GM21423 (cell line): Measurements from ENCODE around the gene ROBO4.

ENCODE experiments used
- ATAC-seq: cut with Tn5 transposase; IDR thresholded peaks from one replicate; pipeline ENCODE4 v1.9.1; 2021; ENCODE audit warnings: mild to moderate bottlenecking, moderate library complexity; ENCODE audit not compliant: unreplicated experiment

Gene ROBO4

GRCh38 chr11:124844664-124845079 is 53.0 kb downstream of the ROBO4 start:
- no peak for ATAC-seq

GRCh38 chr11:124843616-124843910 is 54.1 kb downstream of the ROBO4 start:
- no peak for ATAC-seq

DNA sequence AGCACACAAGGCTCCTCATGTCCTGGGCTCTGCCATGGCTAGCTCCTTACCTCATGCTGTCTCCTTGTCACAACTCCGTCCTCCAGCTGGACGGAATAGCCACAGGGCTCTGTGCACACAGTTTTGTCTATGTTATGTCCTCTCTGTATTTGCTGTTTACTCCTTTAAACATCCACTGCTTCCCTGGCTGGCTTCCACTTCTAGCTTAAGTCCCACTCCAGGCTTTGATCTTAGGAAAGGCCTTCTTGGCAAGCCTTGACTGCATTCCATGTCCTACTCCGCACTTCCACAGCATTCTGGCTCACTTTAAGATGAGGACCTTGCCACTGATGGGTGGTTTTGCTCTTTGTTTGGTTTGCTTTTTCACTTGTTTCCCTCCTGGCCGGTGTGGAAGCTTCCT is 55.4 kb downstream of the ROBO4 start:
- no peak for ATAC-seq

GRCh38 chr11:124841840-124842239 is 55.8 kb downstream of the ROBO4 start:
- ATAC-seq, result no peak

DNA sequence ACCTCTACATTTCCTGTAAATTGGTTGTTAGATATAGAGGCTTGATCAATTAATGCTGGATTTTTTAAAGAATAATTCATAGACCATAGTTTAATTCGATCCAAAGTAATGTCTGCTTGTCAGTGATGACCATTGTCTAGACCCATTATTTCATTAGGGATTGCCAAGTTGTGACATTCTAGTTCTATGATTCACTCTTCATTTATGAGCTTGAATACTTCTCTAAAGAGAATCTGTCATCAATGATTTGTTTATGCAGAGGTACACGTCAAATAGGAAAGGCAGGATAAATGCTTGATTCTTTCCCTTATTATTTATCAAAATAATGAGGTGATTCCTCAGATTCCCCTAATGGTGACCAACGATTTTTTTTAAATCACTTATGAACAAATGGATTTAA is 56.5 kb downstream of the ROBO4 start:
- no peak for ATAC-seq

GRCh38 chr11:124840666-124841065 is 57.0 kb downstream of the ROBO4 start:
- no peak for ATAC-seq

- no peak for ATAC-seq
Measured at GRCh38 chr11:124839972-124840621, 57.6 kb downstream of the ROBO4 start.

- ATAC-seq, result no peak
Measured at GRCh38 chr11:124839128-124839971, 58.3 kb downstream of the ROBO4 start.

DNA sequence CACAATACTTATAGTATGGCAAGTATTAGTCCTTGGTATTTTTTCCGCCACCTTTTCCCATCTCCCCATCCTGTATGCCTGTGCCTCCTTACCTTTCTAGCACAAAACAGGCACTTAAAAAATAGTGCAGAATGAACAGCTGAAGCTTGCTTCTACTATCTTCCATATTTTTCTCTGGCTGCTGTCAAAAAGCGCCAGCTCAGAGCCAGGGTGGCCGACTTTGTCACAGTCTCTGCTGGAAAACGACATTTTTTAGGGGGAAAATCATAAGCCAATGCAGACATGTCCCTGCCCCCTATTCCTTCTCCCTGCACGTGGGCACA is 58.9 kb downstream of the ROBO4 start:
- ATAC-seq, result no peak

DNA sequence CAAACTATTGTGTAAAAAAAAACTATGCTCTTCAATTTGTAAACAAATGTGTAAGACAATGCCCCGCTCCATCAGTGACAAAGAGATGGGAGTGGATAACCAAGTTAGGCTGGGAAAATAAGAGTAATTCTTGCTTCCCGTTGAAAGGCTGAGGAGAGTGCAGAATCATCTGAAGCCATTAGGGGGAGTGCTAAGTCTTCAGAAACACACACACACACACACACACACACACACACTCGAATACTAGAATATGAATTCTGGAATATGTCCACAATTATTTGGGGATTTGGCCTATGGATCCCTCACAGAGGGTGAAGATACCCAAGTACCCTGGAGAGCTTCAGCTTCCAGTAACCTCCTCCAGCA is 60.2 kb downstream of the ROBO4 start:
- peak; percentile 38 for ATAC-seq

- no peak for ATAC-seq
Measured at GRCh38 chr11:124835918-124836317, 61.7 kb downstream of the ROBO4 start.

GRCh38 chr11:124834526-124835180 is 63.0 kb downstream of the ROBO4 start:
- no peak for ATAC-seq
